Stimulated activated CD4-positive, alpha-beta T cell treated with anti-CD3 and anti-CD28 coated beads, Interleukin-4, amount 100 ng/mL, for 24 hours (primary cell): ENCODE data around the gene CD180.
"Not testable (repeated sequence)": the region's sequence is repeated elsewhere in the genome, so short reads cannot be mapped to it uniquely, and the experiment has no call there.

Experiments
- DNase-seq: peaks from one replicate; pipeline ENCODE4 v3.0.0-alpha.2; 2020

CD180 gene

DNA sequence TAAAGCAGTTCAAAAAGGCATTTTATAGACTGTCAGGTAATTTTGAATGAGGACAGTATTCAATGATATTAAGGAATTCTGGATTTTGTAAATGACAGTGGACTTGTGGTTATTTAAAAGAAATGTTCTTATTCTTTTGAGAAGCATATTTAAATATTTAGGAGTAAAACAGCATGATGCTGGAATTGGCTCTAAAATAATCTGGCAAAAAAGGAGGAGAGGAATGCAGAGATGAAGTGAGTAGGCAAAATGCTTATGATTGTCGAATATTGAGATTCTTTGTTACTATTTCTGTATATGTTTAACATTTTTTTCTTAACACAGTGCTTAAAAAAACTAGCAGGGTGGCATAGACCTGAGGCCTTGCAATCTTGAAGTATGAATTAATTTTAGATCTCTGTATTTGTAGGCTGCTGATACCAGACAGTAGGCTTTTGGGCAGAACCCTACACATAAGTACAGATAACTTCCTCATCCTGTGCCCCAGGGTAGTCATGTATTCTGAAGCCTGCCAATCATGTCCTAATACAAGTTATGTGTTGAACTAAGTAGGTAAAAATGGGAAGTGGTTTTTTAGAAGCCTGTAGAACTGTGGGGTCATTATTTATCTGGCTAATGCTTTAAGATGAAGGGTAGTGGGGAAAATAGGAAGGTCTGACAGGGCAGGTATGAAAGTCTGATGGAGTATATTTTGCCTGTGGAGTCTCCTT lies 9.4 kb downstream of the CD180 start:
- DNase-seq, result no peak

DNA sequence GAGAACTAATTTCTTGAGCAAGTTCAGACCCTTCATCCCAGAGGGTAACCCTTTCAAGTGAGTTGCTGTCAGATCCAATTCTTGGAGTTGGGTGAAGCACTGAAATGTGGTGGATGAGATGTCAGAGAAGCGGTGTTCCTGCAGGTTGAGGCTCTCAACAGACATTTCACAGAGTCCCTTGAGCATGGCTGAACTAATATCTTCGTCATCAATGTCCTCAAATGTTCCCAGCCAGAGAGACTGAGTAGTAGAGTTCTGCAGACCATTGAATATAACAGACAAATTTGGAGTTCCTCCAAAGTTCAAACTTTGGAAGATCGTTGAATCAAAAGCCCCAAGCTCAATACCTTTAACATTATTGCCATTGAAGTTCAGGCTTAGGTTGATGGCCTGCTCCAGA lies 12.7 kb downstream of the CD180 start:
- no peak for DNase-seq

DNA sequence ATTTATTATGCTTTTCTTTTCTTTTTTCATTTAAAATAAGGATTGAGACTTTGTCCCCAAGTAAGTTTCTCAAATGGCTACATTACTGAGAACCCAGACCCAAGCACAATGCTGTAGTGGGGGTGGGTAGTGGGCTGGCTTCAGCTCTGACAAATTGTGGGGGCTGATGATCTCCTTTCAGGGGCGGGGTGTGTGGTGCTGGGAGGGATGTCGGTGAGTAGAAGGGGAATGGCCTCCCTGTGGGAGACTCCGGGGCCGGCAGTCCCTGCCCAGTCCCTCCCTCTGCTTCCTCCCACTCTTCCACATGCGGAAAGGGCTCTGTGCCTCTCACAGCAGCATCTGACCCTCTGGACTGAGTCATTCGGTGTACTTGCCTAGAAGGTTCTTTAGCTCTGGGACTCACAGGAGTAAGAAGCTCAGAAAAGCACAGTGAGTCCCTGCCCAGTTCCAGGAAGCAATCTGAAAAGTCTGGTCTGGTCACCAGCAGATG lies 14.3 kb downstream of the CD180 start:
- no peak for DNase-seq

DNA sequence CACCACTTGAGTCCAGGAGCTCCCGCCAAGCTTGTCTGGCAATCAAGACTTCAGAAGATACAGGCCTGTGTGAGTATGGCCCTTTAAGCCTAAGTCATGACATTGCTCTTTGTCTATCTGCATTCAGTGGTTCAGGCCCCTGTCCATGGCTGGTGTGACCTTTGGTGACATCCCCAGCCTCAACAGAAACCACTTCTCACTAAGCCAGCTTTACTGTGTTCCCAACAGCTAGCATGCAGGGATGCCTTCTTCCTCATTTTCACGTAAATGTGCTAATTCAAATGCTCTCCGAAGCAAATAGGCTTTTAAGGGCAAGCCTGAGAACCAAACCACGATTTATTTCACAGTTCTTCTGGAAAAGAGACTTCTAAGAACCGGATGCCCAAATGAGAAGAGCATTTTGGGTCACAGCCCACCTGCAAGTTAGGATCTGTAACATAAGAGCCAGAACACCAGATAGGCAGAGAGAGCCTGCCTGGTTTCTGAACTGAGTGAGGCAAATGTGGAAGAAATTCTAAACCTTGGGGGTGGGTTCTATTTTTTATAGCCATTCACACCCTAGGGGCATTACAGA lies 14.9 kb downstream of the CD180 start:
- no peak for DNase-seq

DNA sequence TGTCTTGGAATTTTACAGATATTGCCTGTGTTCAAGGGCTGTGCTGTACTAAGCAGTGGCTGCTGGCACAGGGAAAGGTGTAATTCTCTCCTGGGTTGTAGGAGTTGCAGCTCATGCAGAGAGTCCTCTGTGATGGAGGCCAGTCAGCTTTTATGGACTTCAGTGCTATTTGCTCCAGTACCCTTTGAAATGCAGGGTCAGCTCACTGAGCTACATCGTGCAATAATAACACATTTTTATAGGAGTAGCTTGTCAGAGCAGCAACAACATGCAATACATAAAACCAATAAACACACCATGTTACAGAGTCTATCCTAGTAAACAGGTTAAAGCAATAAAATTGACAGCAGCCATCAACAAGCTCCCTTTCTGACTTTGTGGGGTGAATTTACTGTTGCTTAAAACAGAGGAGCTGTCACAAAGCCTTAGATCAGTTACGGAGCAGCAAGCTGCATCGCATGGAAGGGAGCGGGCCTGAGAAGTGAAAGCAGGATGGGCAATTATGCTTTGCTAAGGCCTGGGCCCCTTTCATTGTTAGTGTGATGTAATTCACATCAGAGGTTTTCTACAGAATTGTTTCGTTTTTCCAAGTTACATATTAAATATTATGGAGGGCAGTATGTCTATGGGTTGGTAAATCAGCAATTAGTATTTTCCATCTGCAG lies 16.8 kb downstream of the CD180 start:
- DNase-seq, result no peak

DNA sequence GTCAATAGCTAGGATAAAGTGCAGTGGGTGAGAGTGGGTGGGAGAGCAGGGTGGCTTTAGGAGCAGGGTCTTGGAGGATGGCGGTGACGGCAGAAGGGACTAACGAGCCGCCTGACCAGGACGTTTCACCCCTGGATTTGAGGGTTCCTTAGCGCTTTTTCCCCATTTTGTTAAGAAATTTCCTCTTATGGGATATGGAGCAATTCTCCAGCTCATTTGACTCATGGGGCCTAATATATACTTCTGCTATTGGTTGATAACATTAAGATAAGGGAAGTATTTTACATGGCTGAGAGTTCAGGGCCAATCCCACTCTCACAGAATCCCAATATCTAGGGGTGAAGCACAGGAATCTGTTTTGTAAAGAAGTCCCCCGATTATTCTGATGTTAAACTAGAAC lies 17.6 kb downstream of the CD180 start:
- DNase-seq, result no peak

DNA sequence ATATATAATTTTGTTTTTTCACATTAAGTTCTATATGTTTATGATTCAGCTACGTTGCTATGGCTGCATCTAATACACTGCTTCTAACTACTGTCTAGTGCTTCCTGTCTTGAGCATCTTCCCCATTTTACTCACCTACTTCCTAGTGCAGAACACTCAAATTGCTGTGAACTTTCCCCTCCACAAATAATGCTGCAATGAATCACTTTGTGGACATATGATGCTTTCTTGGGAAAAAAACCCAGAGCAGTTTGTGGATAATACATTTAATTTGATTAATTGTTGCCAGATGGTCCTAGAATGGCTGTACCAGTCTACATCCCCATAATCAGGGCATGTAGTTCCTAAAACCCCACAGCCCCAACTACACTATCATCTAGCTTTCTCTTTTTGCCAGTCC lies 18.5 kb downstream of the CD180 start:
- no peak for DNase-seq

DNA sequence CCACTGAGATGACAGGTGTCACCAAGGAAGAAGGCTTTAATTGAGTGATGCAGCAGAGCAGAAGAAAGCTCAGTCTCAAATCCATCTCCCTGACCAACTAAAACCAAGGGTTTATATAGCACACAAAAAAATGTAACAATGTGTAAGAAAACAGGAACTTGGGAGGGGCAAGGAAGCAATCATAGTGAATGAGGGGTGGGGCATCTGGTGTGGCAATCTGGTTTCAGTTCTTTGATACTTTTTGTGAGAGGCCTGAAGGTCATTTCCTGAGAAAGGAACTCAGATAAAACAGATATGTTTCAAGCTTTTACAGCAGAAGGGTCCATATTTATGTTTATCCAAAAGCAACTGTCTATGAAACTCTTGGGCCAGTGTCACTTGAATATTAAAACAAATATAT lies 19.7 kb downstream of the CD180 start:
- no peak for DNase-seq

DNA sequence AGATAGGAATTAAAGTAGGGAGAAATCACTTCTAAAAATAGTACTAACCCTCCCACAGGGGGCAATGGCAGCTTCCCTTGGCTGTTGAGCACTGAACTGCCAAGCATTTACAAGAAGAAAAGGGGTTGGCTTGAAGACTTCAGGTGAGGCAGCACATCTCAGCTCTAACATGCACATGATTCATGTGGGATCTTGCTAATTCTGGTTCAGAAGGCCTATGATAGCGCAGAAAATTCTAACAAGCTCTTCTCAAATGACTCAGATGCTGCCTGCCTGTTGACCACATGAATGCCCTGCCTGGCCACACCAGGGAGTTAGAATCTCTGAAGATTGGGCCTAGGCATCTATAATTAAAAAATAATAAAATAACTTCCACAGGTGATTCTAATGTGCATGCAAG lies 22.6 kb downstream of the CD180 start:
- no peak for DNase-seq

DNA sequence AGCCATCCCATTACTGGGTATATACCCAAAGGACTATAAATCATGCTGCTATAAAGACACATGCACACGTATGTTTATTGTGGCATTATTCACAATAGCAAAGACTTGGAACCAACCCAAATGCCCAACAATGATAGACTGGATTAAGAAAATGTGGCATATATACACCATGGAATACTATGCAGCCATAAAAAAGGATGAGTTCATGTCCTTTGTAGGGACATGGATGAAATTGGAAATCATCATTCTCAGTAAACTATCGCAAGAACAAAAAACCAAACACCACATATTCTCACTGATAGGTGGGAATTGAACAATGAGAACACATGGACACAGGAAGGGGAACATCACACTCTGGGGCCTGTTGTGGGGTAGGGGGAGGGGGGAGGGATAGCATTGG lies 23.2 kb downstream of the CD180 start:
- not testable (repeated sequence) for DNase-seq

DNA sequence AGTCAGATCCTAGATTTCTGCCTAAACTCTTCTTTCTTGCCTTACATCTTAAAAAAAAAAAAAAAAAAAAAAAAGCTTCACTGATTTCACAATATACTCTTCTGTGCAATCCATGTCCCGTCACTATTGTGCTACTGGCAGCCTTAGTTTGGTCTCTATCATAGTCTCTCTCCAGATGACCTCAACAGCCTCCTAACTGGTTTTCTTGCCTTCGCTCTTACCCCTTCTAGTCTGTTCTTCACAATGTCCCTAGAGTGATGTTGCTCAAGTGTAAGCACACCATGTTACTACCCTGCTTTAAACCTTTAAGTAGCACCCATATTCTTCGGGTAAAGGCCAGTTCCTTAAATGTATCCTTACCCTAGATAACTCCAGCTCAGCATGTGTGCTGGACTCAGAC lies 25.8 kb downstream of the CD180 start:
- DNase-seq, result no peak

DNA sequence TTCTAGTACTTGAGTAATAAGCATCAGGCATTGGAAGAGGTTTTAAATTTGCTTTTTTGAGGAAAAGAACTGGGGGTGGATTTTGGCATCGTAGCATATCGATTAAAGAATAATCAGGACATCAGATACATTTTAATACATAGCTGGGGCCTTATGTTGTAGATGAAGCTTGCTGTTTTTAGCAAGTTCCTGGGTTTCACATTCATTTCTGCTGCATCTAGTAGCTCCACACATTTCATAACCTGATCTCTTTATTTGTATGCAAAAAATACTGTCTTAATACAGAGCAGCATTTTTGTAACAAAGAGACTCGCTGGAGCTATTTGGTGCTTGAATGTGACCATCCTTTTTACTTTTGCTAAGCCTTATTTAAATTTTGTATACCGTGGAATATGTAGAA lies 28.5 kb downstream of the CD180 start:
- DNase-seq, result no peak

DNA sequence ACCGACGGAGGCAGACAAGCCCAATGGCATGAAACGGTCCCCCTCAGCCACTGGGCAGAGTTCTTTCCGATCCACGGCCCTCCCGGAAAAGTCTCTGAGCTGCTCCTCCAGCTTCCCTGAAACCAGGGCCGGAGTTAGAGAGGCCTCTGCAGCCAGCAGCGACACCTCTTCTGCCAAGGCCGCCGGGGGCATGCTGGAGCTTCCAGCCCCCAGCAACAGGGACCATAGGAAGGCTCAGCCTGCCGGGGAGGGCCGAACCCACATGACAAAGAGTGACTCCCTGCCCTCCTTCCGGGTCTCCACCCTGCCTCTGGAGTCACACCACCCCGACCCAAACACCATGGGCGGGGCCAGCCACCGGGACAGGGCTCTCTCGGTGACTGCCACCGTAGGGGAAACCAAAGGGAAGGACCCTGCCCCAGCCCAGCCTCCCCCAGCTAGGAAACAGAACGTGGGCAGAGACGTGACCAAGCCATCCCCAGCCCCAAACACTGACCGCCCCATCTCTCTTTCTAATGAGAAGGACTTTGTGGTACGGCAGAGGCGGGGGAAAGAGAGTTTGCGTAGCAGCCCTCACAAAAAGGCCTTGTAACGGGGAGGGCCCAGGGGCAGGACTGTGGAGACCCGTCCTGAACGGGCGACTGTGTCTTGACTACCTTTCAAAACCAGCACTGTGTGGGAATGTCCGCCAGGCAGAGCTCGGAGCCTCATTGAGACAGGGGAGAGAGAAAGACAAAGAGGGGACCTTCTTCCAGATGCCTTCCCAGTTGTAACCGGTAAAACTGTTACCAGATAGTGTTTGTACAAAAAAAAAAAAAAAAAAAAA lies 29.9 kb downstream of the CD180 start:
- DNase-seq, result peak; percentile 75

DNA sequence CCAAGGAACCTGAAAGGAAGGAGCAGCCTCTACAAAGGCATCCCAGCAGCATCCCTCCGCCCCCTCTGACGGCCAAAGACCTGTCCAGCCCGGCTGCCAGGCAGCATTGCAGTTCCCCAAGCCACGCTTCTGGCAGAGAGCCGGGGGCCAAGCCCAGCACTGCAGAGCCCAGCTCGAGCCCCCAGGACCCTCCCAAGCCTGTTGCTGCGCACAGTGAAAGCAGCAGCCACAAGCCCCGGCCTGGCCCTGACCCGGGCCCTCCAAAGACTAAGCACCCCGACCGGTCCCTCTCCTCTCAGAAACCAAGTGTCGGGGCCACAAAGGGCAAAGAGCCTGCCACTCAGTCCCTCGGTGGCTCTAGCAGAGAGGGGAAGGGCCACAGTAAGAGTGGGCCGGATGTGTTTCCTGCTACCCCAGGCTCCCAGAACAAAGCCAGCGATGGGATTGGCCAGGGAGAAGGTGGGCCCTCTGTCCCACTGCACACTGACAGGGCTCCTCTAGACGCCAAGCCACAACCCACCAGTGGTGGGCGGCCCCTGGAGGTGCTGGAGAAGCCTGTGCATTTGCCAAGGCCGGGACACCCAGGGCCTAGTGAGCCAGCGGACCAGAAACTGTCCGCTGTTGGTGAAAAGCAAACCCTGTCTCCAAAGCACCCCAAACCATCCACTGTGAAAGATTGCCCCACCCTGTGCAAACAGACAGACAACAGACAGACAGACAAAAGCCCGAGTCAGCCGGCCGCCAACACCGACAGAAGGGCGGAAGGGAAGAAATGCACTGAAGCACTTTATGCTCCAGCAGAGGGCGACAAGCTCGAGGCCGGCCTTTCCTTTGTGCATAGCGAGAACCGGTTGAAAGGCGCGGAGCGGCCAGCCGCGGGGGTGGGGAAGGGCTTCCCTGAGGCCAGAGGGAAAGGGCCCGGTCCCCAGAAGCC lies 30.8 kb downstream of the CD180 start:
- peak; percentile 84 for DNase-seq

DNA sequence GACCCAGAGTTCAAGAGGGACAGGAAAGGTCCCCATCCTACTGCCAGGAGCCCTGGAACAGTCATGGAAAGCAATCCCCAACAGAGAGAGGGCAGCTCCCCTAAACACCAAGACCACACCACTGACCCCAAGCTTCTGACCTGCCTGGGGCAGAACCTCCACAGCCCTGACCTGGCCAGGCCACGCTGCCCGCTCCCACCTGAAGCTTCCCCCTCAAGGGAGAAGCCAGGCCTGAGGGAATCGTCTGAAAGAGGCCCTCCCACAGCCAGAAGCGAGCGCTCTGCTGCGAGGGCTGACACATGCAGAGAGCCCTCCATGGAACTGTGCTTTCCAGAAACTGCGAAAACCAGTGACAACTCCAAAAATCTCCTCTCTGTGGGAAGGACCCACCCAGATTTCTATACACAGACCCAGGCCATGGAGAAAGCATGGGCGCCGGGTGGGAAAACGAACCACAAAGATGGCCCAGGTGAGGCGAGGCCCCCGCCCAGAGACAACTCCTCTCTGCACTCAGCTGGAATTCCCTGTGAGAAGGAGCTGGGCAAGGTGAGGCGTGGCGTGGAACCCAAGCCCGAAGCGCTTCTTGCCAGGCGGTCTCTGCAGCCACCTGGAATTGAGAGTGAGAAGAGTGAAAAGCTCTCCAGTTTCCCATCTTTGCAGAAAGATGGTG lies 31.6 kb downstream of the CD180 start:
- no peak for DNase-seq

DNA sequence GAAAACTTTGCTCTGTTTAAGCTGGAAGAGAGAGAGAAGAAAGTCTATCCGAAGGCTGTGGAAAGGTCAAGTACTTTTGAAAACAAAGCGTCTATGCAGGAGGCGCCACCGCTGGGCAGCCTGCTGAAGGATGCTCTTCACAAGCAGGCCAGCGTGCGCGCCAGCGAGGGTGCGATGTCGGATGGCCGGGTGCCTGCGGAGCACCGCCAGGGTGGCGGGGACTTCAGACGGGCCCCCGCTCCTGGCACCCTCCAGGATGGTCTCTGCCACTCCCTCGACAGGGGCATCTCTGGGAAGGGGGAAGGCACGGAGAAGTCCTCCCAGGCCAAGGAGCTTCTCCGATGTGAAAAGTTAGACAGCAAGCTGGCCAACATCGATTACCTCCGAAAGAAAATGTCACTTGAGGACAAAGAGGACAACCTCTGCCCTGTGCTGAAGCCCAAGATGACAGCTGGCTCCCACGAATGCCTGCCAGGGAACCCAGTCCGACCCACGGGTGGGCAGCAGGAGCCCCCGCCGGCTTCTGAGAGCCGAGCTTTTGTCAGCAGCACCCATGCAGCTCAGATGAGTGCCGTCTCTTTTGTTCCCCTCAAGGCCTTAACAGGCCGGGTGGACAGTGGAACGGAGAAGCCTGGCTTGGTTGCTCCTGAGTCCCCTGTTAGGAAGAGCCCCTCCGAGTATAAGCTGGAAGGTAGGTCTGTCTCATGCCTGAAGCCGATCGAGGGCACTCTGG lies 32.6 kb downstream of the CD180 start:
- no peak for DNase-seq

DNA sequence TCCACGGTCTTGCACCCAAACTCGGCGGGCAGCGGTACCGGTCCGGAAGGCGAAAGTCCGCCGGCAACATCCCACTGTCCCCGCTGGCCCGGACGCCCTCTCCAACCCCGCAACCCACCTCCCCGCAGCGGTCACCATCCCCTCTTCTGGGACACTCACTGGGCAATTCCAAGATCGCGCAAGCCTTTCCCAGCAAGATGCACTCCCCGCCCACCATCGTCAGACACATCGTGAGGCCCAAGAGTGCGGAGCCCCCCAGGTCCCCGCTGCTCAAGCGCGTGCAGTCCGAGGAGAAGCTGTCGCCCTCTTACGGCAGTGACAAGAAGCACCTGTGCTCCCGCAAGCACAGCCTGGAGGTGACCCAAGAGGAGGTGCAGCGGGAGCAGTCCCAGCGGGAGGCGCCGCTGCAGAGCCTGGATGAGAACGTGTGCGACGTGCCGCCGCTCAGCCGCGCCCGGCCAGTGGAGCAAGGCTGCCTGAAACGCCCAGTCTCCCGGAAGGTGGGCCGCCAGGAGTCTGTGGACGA lies 33.3 kb downstream of the CD180 start:
- DNase-seq, result no peak

DNA sequence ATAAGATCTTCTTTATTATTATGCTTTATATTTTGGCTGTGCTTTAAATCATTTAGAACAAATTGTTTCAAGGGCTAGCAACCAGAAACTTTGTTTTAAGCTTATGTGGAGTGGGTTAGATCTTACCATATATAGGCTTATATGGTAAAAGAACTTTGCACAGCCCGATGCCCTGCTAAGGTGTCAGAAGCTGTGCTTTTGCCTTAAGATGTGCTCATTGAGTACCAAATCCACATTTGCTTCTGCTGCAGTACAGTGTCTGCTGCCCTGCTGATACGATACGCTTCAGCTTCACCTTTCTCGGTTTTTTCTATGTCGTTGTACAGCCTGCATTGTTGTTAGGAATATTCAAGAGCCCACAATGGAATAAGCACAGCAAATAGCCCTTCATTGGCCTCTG lies 34.8 kb downstream of the CD180 start:
- no peak for DNase-seq

DNA sequence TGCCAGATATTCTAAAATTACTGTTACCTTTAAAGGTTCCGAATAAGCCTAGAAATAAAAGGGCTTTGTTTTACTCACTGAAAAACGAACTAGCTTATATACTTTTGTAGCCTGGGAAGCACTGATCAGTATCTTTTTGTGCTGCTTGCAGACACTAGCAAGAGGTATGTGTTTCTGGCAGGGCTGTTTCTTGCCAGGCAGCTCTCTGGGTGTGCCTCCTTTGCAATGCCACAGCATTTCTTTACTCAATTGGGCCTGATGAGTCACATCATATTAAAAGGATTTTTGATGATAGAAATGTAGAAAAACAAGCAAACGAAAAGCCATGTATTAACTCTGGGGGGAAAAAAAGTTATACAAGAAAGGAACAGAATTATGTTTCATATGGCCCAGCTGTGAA lies 35.6 kb downstream of the CD180 start:
- peak; percentile 48 for DNase-seq

DNA sequence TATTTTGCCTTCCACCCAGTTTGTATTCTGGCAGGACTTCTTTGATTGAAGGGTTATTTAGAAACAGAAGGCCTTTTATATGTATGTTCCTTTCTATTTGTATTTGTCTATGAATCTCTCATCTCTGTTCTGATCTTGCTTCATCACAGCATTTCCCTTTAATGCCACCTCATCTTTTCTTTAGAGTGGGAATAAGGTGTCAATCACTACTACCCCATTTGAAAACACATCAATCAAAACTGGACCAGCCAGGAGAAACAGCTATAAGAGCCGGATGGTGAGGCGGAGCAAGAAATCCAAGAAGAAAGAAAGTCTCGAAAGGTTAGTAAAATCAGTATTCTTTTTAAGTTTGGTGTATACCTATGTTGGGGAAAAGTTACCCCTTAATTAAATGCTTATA lies 36.3 kb downstream of the CD180 start:
- no peak for DNase-seq
